GM21515 (cell line): ENCODE data around the gene SLCO2A1.

ENCODE experiments used
- ATAC-seq: cut with Tn5 transposase; IDR thresholded peaks from one replicate; pipeline ENCODE4 v1.9.1; 2021; ENCODE audit not compliant: unreplicated experiment

SLCO2A1 gene

DNA sequence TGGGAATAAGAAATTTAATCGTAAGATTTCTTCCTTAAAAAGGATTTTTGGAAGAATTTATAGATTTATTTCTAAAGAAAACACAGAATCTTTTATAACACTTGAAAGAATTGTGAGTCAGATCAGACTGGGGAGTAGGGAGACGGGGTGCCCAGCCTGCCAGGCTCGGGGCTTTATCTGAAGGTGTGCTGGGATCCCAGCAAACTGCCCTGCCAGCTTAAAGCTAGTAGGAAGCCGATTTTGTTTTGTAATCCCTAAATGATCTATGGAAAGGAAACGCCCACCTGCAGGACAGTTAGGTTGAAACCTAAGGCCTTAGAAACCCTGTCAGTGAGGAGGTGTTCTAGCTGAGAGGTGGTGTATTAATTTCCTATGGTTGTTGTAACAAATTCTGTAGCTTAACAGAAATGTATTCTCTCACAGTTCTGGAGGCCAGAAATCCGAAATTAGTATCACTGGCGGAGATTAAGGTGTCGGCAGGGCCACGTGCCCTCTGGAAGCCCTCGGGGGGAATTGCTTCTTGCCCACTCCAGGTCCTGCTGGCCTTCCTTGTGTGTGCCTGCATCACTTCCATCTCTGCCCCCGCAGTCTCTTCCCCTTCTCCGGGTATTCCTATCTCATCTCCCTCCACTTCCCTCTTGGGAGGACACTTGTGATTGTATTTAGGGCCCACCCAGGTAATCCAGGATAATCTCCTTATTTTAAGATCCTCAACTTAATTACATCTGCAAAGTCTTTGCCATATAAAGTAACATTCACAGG, 114.7 kb downstream of the SLCO2A1 start:
- ATAC-seq = no peak

DNA sequence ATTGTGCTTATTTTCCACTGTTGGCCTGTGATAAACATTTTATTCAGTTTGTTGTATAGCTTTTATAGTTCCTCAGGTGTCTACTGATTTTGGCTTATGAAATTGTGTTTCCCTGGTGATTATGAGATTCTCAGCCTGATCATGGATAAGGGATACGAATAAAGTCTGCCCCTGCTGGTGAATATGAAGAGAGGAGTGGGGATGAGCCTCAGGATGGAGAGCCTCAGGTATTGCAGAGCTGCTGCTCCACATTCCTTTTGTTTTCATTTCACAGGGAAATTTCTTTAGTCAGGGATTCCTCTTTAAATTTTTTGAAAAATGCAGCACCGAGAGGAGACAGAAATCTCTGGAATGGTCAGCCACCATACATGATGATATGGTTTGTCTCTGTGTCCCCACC, 119.3 kb downstream of the SLCO2A1 start:
- no peak for ATAC-seq

GRCh38 chr3:133905376-133905775, 124.3 kb downstream of the SLCO2A1 start:
- ATAC-seq = no peak

GRCh38 chr3:133901847-133902246, 127.9 kb downstream of the SLCO2A1 start:
- no peak for ATAC-seq

DNA sequence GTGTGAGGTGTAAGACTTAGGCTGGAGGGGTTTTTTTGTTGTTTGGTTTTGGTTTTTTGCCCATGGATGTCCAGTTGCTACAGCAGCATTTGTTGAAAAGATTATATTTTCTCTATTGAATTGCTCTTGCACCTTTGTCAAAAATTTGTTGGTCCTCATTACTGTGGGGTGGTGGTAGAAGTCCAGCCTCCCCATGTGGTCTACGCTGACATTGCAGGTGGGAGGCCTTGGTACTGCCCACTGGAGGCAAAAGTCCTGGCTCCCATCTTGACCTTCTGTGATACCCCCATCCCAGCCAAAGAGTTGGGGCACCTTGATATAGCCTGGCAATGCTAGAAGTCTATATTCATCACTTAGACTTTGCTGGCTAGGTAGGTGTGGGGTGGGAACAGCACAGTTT, 128.6 kb downstream of the SLCO2A1 start:
- no peak for ATAC-seq

DNA sequence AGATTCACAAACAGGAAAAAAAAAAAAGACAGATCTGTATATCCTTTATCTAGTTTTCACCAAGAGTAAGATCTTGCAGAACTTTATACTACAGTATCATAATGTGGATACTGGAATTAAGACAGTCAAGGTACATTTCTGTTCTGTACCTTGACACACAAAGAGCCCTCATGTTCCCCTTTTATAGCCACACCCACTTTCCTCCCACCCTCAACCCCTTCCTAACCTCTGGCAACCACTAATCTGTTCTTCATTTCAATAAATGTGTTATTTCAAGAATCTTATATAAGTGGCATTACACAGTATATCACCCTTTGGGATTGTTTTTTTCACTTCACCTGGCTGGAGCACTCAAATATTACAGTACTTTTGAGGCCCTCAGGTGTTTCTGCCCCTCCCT, 130.4 kb downstream of the SLCO2A1 start:
- ATAC-seq = no peak

- no peak for ATAC-seq
These were observed 132.2 kb downstream of the SLCO2A1 start for GRCh38 chr3:133897547-133897946.

DNA sequence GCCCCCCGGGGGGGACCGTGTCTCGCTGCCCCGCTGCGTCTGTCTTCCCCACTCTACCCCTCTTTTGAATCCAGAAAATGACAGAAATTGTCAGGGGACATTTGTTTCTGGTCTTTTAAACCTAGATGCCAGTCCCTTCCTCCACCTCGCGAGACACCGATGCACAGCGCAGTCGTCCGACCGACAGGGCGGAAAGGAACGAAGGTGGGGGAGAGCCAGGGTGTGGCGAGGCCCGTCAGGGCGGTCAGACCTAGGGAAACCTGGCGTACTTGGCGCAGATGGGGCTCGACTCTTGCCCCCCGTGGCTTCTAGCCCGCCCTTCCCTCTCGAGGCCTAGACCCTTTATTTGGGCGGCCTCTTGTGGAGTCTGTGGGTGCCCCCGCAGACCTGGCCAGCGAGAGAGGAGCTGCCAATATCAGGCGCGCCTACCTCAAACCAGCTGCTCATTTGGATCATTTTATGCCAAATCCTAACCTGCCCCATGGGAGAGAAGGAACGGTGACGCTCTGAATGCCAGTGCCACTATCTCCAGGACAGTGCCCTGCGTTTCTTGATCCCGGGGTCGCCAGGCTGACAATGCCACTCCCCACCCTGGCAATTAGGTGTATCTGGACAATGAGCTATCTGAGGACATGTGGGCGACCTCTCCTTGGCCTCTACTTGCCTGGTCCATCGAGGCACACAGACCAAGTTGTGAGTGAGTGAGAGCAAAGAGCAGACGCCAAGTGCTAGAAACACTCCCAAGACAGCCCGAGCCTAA, 133.5 kb downstream of the SLCO2A1 start:
- ATAC-seq = no peak

- ATAC-seq = no peak
These were observed 134.3 kb downstream of the SLCO2A1 start, which contains the start of gene RAB6B for GRCh38 chr3:133895208-133896001. Gene RAB6B, minus strand, starts transcription at chr3:133895882. Its CDS starts 416 bp downstream, at chr3:133895466.

DNA sequence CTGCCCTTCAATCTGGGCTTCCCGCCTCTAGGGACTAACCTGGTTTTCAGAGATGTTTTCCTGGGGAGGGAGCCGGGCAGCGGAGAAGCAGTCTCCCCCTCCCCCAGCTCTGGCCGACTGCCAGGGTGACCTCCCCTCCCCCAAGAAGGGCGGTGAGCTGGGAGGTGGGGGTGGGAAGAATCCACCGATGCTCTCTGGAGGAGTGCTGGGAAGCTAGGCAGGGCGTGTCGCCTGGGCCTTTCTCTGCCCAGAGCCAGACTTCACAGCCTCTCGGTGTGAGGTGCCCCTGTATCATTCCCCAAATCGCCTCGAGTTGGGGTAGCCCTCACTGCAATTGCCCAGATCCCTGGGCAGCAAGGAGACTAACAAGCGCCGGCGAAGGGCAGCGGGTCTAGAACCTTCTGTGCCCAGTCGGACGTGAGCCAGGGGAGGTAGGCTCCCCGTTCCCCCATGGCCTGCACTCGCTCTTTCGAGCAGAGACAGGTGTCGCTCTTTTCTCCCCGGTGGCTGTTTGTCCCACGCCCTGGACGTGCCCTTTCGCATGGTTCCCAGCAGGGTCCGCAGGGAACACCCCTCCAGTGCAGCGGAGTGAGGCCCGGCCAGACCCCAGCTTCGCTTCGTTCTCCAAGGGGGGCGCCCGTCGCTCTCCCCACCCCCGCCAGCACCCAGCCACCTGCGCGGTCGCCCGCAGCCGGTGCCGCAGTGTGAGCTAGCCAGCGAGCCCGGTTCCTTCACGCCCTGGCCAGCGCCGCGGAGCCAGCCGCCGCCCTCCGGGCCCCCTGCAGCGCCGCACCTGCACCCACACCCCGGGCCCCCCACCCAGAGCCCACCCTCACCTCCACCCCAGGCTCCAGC, 135.1 kb downstream of the SLCO2A1 start:
- no peak for ATAC-seq

GRCh38 chr3:133893683-133894352, 135.9 kb downstream of the SLCO2A1 start:
- ATAC-seq = no peak

GRCh38 chr3:133892541-133893231, 137.0 kb downstream of the SLCO2A1 start:
- ATAC-seq = no peak

DNA sequence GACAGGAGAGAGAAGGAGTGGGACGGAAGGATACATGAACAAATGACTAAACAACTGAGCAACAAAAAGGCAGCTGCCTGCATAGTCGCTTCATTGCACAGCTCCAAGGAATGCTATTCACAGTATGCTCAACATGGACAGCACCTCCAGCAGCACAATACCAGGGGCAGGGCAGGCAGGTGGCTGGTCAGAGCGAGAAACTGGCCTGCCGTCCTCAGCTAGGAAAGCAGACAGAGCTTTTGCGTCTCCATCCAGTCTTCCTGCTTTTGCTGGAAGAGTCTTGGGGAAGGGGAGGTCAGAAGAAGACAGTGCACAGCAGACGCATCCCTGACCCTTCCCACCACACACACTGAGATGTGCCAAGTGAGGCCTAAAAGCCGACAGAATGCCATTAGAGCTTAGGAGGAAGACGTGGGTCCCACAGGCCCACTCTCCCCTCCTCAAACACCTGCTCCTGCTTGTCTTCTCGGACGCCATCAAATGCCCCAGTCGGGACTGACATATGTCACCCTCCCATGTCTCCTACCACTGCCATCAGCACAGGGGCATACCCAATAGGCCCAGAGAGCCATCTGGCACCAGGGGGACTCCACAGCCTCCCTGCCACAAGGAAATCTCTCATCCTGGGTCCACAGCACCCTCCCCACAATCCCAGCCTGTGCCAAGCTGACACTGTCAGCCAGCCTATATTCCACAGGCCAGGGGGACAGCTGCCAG, 137.9 kb downstream of the SLCO2A1 start:
- no peak for ATAC-seq

DNA sequence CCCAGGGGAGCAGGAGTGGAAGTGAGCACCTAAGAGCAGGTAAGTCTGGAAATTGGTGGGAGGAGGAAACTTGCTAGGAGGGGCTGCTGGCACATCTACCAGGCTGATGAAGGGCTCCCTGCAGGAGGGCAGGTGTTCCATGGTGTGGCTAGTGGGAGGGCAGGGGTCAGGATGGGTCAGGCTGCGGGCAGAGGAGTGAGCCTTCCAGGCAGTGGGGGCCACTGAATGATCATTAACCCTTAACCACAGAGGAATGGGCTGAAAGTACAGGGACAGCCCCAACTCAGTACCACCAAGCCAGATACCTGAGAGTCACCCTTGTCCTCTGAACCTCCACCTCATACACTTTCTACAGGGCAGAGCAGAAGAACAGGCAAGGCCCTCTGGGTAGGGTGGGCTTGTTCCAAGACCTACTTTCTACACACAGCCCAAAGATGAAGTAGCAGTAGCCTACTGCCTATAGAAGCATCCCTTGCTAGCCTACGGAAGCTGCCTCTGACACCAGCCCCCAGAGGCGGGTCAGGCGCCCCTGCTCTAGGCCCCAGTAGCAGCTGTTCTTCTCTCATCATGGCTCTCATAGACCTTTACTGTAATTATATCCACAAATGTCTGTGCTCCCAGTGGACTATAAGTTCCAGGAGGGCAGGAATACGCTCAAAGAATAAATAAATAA, 138.6 kb downstream of the SLCO2A1 start:
- ATAC-seq = no peak

GRCh38 chr3:133890037-133890436, 139.7 kb downstream of the SLCO2A1 start:
- ATAC-seq = no peak

DNA sequence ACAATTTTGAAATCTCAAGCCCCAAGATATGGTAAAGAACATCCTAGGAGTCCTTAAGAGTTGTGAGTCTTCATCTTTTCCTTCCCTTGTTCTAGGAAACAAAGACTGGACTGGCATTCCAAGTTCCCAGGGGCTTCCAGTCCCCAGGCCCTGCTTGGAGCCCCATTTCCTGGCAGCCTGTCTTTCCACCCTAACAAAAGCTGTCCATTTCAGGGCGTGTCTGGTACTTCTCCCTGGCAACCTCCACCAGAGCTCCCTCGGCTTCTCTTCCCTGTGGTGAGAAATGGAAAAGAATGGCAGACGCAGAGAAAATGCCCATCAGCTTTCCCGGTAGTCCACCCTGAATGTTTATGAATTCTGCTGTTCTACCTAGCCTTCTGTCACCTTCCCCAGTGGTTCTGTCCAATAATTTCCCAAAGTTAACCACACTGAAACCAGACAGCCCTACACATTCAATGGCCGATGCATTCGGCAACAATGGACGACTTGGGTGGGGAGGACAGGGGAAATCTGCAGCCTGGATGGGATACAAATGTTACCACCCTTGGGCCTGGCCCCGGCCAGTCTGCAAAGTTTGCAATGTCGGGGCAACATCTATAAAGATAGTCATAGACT, 140.9 kb downstream of the SLCO2A1 start:
- ATAC-seq = no peak

DNA sequence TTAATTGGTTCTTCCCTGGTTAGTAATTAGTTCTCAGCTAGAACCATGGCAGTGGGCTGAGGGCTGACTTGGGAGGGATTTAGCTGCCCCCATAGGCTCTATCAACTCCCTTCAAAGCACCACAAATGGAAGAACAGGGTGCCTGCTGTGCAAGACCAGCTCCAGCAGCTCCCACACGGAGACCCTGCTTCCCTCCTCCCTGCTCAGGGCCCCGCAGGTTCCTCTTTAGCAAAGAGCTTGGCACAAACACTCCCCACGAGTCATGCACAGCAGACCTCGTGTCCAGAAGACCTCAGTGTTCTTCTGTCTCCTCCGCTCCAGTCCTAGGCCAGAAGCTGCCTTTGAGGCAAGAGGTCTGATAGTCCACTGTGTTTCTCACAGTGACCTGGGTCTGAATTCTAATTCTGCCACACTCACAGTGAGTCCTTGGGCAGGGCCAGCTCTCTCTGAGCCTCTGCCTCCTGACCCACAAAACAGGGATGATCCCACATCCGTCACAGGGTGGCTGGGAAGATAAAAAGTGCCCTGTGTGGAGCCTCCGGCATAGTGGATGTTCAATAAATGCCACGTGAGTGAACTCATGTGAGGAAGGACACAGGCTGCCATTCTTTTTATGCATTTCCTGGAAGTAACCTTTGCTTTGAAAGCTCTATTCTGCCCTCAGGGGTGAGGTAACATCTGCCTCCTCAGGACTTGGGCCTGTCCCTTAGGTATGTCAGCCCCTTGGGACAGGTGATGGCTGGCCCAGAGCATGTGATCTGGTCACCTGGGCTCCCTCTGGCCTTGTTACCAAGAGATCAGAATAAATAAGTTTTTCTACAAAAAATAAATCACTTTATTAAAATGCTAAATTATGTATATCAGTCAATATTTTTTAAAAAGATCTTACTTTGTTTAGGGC, 141.7 kb downstream of the SLCO2A1 start:
- ATAC-seq = no peak
